GM18502 (cell line): ENCODE results near the gene GOLM1.
"Not testable (repeated sequence)": the region's sequence is repeated elsewhere in the genome, so short reads cannot be mapped to it uniquely, and the experiment has no call there.

Source experiments
- ATAC-seq: cut with Tn5 transposase; IDR thresholded peaks from one replicate; pipeline ENCODE4 v1.9.1; 2021; ENCODE audit warnings: mild to moderate bottlenecking; ENCODE audit not compliant: unreplicated experiment, poor library complexity

GOLM1 gene

GRCh38 chr9:86091477-86091876 lies 7.9 kb downstream of the GOLM1 start:
- no peak for ATAC-seq

GRCh38 chr9:86082870-86083269 lies 16.5 kb downstream of the GOLM1 start:
- no peak for ATAC-seq

- no peak for ATAC-seq
Observed at GRCh38 chr9:86079865-86080469, 19.4 kb downstream of the GOLM1 start.

DNA sequence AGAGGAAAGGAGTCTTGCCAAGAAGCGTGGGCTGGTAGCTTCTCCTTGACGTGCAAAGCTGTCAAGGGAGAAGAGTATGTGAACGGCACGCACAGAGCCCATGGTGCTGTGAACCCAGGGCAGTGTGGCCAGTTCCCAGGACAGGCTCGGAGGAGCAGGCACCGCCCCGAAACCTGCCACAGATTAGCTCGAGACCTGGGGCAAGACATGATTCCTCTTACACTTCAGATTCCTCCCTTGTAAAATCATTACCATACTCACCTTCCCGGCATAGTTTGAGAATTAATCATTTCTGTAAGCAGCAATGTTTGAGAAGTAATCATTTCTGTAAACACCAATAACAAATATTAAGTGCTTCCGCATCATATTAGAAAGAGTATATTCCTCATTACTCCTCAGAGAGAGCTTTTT lies 19.9 kb downstream of the GOLM1 start:
- ATAC-seq = no peak

DNA sequence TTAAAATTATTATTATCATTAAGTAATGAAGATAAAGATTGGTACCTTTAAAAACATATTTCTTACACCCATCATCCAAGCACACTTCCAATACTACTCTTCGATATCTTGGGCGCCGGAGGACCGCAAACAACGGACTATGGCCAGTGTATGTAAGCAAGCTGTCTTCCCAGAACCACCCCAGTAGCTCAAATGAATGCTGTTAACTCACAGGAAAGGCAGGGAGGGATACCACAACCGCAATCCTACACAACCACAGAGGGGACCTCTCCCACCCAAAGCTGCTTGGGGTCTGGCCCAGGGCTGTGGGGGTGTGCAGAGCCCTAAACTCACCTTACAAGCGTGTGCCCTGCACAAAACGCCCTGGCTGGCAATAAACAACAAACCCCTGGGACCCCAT lies 20.6 kb downstream of the GOLM1 start:
- no peak for ATAC-seq

DNA sequence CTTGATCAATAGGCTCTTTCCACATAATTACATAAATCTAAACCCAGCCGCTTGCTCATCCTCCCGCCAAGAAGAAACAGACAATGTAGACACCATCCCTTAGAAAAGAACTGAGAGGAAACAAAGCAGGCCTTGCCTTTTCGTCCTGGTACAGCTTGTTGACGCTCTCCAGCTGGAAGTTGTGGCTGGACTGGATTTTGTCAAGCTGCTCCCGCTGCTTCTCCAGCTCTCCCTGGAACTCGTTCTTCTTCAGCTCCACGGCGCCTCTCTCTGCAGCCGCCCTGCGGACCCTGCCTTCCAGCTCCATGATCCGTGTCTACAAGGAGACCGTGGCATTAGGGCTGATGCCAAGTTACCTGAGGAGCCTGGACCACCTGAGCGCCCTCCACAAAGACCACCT lies 22.1 kb downstream of the GOLM1 start:
- no peak for ATAC-seq

- no peak for ATAC-seq
Observed at GRCh38 chr9:86075132-86076109, 23.9 kb downstream of the GOLM1 start.

GRCh38 chr9:86073839-86074238 lies 25.5 kb downstream of the GOLM1 start:
- no peak for ATAC-seq

DNA sequence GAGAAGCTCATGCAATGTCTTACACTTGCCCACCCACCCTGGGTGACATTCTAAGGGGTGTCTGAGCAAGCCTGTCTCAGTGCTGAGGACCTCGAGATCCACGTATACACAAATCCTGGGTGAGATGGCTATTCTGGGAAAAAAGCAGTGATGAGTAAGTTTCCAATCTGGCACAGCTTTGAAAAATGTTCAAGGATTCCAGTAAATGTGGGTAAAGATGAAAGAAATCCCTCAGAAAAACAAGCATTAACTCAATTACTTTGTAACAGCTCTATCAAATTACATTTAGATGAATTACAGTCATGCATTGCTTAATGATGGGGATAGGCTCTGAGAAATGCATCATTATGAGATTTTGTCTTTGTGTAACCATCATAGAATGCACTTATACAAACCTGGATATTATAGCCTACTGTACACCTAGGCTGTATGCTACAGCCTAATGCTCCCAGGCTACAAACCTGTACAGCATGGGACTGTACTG lies 26.9 kb downstream of the GOLM1 start:
- no peak for ATAC-seq

- ATAC-seq = no peak
Observed at GRCh38 chr9:86069206-86069869, 30.0 kb downstream of the GOLM1 start.

GRCh38 chr9:86064220-86064619 lies 35.1 kb downstream of the GOLM1 start:
- no peak for ATAC-seq

DNA sequence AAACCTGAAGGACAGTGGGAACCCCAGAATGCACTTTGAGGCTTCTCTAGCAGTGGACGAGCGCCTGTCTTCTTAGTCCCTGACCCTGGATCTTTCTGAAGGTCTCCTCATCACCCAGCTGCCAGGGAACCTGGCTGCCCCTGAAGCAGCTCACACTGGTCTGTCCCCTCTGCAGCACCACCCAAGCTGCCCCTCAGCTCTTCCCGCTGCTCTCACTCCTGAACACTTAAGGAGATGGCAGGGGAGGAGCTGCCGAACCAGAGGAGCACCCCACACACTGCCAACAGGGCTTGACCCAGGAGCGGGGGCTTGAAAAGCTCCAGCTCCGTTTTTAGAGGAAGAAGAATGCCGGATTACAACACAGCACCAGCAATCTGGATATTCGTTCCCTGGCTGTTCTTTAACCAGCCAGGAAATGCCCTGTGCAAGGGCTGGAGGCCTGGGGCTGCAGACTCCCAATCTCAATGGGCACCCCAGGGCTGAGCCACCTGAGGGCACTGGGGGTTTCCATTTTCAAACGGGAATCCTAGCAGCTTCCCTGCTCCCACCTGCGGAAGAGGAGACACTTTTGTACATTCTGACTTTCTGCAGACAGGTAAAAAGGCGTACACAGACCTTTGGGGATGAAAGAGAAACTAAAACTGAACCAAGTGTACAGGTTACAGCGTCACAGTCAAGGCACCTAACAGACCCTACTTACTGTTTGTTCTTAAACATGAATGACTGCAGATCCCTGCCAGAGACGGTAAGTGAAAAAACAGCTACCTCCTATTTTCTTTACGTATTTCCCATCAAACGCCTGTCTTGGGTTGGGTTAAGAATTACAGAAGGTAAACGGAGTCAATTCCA lies 36.3 kb downstream of the GOLM1 start:
- ATAC-seq = no peak

GRCh38 chr9:86061972-86062739 lies 37.2 kb downstream of the GOLM1 start:
- ATAC-seq = no peak

GRCh38 chr9:86057491-86057890 lies 41.9 kb downstream of the GOLM1 start:
- ATAC-seq = no peak

DNA sequence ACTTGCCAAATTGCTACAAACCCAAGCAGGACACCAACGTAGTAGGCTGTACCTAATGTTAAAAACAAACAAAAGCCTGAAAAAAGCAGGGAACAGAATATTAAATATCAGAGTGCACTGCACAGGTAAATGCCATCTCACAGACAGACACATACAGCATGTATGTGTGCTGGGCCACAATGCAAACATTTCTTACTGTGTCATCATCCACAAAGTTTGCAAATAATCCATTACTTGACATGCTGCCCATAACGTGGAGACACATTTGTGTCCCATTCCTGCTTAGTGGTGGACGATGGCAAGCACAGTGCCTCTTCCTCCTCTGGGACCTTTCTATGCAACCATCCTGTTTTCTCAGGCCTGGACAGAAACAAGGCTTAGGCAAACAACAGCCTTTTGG lies 44.7 kb downstream of the GOLM1 start:
- ATAC-seq = no peak

- ATAC-seq = no peak
Observed at GRCh38 chr9:86052556-86053468, 46.5 kb downstream of the GOLM1 start.

GRCh38 chr9:86048018-86048742 lies 51.2 kb downstream of the GOLM1 start:
- ATAC-seq = not testable (repeated sequence)

GRCh38 chr9:86047361-86047760 lies 52.0 kb downstream of the GOLM1 start:
- no peak for ATAC-seq
